ENCODE results near the gene USP5.
A peak's percentile ranks its signal among the peaks of the same experiment; 100 is the strongest.

Gene USP5, protein sequence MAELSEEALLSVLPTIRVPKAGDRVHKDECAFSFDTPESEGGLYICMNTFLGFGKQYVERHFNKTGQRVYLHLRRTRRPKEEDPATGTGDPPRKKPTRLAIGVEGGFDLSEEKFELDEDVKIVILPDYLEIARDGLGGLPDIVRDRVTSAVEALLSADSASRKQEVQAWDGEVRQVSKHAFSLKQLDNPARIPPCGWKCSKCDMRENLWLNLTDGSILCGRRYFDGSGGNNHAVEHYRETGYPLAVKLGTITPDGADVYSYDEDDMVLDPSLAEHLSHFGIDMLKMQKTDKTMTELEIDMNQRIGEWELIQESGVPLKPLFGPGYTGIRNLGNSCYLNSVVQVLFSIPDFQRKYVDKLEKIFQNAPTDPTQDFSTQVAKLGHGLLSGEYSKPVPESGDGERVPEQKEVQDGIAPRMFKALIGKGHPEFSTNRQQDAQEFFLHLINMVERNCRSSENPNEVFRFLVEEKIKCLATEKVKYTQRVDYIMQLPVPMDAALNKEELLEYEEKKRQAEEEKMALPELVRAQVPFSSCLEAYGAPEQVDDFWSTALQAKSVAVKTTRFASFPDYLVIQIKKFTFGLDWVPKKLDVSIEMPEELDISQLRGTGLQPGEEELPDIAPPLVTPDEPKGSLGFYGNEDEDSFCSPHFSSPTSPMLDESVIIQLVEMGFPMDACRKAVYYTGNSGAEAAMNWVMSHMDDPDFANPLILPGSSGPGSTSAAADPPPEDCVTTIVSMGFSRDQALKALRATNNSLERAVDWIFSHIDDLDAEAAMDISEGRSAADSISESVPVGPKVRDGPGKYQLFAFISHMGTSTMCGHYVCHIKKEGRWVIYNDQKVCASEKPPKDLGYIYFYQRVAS

DNA sequence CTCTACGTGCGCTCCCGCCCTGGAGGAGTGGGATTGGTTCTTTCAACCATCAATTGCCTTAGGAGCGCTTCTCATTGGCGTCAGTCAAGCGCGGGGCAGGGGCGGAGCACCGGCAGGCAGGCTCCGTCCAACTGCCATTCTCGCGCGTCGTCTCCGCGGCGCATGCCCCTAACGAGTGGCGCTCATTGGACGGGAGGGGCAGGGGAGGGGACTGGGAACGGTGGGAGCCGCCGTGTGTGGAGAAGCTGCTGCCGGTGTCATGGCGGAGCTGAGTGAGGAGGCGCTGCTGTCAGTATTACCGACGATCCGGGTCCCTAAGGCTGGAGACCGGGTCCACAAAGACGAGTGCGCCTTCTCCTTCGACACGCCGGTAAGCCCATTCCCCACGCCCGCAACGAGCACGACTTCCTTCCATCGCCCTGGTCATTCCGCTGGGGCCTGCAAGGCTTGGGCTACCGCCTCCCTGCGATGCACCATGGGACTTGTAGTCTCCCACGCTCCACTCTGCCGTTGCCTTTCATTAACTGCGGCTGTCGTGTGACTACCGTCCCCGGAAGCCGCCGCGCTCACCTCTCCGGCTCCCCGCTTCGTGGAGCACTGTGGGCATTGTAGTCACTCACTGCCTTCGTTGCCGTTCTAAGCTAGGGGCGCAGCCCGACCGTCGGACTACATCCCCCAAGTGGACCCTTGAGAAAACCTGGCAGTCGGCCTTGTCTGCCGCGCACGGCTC, at the start of gene USP5:
TSS of gene USP5 (plus strand) at position 230 of the 730 bp plus-strand sequence. CDS start at position 260, 30 bp downstream.
- peak; percentile 97 to 98 for DNase-seq

DNA sequence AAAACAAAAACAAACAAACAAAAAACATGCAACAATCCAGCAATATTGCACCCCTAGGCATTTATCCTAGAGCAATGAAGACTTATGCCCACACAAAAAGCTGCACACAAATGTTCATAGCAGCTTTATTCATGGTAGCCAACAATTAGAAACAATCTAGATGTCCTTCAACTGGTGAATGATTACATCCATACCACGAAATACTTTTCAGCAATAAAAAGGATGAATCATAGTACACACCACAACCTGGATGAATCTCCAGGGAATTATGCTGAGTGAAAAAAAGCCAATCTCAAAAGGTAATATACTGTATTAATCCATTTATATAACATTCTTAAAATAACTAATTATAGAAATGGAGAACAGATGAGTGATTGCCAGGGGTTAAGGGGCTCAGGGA, 44.8 kb upstream of the USP5 start:
- DNase-seq: no peak

DNA sequence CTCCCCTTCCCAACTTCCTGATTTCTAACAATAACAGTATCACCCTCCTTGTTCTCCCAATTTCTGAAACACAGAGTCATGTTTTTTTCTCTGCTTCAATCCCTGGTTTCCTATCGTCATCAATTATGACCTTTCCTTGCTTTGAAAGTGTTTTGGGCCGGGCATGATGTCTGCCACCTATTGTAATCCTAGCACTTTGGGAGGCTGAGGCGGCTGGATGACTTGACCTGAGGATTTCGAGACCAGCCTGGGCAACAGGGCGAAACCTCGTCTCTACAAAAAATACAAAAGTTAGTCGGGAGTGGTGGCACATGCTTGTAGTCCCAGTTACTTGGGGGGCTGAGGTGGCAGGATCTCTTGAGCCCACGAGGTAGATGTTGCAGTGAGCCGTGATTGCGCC, 42.9 kb upstream of the USP5 start:
- DNase-seq: no peak

DNA sequence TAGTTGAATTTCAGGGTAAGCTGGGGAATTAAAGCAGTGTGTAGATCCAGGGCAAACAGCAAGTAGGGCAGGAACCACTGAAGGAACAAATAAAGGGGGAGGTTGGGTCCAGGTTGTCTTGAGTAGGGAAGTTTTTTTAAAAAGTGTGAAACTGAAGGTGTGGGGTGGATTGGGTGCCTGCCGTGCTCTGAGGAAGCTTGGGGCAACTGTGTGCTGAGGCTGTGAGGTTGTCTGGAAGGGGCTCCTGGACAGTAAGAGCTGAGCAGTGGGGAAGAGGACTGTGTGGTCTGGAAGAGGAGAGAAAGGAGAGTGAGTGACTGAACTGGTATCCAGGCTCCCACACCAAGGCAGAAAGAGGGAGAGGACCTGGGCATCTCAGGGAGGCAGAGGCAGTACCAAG, 41.2 kb upstream of the USP5 start:
- no peak for DNase-seq

DNA sequence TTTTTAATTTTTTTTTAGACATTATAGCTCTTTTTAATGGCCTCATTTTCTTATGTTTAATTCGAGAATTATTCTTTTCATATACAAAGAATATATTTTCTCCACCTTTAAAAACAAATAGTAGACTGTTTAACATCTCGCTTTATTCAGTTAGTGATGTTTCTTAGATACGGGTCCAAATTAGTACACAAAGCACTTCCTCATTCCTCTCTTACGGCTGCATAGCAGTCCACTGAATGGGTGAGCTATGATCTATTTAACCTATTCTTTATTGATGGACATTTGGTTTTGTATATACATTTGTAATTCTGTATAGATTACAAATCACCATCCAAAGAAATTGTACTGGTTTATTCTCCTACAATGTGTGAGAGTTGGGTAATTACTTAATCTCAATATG, 38.6 kb upstream of the USP5 start:
- no peak for DNase-seq

DNA sequence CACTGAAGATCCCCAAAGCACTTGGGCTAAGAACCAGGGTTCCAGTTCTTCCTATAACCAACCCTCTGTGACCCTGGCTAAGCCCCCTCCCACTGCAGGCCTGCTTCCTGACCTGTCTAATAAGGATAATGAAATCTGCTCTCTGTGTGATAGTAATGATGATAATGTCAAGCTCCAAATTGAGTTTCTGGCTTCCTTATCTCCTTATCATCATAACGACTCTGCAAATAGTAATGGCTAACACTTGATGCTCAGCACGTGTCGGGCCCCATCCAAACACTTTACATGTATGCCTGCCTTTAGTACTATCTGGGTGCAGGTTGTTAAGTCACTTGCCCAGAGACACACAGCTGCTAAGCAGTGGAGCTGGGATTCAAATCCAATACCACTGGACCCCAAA, 35.4 kb upstream of the USP5 start:
- no peak for DNase-seq

DNA sequence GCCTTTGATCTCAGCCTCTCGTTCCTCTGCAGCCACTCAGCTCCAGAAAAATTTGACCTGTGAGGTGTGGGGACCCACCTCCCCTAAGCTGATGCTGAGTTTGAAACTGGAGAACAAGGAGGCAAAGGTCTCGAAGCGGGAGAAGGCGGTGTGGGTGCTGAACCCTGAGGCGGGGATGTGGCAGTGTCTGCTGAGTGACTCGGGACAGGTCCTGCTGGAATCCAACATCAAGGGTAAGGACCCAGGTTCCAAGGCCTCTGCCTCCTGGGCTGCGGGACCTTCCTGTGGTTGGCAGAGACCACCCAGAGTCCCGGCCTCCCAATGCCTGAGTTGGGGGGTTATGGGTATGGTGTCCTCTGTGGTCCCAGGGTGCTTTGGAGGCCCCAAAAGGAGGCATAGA, 34.9 kb upstream of the USP5 start:
- no peak for DNase-seq

DNA sequence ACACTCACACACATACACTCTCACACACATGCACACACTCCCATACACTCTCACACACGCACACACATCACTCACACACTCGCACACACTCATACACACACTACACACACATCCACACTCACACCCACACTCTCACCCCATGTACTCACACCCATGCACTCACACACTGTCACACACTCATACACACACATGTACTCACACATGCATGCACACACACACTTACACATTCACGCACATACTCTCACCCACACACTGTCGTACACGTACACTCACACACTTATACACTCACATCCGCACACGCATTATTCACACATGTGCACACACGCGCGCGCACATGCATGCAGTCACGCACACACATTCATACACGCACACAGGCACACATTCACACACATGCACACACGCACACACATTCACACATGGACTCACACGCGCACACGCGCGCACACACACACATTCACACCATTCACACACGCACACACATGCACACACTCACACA, 34.2 kb upstream of the USP5 start:
- DNase-seq: no peak

DNA sequence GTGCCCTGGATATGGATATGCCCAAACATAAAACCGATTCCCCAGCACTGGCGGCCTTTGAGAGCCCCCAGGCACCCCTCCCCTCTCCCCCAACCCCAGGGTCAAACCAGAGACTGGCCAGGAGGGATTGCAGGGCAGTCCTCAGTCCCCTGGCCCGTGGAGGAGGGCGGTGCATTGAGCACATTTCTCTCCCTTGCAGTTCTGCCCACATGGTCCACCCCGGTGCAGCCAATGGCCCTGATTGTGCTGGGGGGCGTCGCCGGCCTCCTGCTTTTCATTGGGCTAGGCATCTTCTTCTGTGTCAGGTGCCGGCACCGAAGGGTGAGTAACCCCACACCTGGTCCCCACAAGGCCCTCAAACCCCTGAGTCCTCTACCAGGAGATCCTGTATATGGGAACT, 33.7 kb upstream of the USP5 start:
- no peak for DNase-seq

DNA sequence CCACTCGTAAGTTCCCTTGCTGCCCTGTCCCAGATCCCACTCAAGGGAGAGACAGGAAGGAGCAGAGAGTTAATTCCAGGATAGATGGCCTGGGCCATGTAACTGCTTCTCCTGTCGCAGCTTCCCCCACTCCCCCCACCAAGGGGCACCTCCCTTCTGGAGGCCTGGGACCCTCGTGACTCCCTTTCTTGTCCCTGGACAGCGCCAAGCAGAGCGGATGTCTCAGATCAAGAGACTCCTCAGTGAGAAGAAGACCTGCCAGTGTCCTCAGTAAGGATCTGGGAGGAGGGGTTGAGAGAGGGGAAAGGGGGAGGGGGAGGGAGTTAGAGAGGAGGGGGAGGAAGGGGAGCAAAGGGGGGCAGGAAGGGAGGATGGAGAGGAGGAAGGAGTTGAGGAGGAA, 33.3 kb upstream of the USP5 start:
- DNase-seq: no peak

DNA sequence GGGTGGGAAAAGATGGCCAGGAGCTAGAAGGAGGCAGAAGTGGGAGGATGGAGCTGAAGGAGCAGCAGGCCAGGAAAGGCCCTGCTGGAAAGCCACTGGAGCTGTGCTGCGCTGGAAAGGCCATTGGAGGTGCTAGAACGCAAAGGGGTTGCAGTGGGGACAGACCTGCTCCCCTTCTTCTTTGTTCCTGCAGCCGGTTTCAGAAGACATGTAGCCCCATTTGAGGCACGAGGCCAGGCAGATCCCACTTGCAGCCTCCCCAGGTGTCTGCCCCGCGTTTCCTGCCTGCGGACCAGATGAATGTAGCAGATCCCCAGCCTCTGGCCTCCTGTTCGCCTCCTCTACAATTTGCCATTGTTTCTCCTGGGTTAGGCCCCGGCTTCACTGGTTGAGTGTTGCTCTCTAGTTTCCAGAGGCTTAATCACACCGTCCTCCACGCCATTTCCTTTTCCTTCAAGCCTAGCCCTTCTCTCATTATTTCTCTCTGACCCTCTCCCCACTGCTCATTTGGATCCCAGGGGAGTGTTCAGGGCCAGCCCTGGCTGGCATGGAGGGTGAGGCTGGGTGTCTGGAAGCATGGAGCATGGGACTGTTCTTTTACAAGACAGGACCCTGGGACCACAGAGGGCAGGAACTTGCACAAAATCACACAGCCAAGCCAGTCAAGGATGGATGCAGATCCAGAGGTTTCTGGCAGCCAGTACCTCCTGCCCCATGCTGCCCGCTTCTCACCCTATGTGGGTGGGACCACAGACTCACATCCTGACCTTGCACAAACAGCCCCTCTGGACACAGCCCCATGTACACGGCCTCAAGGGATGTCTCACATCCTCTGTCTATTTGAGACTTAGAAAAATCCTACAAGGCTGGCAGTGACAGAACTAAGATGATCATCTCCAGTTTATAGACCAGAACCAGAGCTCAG, 32.6 kb upstream of the USP5 start:
- no peak for DNase-seq

DNA sequence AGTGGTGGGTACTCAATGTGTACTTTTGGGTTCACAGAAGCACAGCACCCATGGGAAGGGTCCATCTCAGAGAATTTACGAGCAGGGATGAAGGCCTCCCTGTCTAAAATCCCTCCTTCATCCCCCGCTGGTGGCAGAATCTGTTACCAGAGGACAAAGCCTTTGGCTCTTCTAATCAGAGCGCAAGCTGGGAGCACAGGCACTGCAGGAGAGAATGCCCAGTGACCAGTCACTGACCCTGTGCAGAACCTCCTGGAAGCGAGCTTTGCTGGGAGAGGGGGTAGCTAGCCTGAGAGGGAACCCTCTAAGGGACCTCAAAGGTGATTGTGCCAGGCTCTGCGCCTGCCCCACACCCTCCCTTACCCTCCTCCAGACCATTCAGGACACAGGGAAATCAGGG, 31.8 kb upstream of the USP5 start:
- DNase-seq: no peak

DNA sequence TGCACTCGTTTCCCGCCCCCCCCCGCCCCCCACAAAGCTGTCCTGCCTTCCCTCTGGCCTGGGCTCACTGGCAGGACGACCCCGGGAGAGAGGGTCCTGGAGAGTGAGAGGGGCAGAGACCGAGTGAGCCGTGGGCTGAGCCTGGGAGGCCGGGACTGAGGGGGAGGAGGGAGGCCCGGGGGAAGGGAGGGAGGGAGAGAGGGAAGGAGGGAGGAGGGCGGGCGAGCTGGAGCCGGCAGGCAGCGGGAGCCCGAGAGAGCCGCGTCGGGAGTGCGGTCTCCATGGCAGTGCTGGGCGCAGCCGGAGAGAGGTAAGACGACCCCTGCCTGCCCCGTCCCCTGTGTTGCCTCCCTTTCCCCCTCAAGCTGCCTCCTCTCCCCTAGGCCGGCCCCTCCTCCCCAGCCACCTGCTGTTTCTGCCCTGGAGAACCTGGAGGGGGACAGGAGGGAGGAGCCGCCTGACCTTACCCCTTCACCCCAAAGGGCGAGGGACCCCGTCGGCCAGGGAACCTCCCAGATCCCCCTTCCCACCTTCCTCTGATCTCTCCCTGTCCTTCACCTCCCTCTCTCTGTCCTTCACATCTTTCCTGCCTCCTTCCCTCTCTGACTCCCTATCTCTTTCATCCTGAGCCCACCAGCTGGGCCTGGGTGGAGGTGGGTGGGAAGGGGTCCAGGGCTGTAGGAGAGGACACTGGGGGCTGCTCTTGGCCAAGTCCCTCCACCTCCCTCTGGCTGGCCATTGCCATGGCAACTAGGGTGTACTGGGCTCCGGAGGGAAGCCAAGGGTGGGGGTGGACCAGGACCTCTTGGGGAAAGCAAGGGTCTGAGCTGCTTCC, 30.1 kb upstream of the USP5 start, which contains the start of gene GPR162:
TSS of gene GPR162 (plus strand) at position 231 of the 835 bp plus-strand sequence. CDS start 2,078 bp downstream, outside the sequence.
- peak; percentile 40 to 66 for DNase-seq

DNA sequence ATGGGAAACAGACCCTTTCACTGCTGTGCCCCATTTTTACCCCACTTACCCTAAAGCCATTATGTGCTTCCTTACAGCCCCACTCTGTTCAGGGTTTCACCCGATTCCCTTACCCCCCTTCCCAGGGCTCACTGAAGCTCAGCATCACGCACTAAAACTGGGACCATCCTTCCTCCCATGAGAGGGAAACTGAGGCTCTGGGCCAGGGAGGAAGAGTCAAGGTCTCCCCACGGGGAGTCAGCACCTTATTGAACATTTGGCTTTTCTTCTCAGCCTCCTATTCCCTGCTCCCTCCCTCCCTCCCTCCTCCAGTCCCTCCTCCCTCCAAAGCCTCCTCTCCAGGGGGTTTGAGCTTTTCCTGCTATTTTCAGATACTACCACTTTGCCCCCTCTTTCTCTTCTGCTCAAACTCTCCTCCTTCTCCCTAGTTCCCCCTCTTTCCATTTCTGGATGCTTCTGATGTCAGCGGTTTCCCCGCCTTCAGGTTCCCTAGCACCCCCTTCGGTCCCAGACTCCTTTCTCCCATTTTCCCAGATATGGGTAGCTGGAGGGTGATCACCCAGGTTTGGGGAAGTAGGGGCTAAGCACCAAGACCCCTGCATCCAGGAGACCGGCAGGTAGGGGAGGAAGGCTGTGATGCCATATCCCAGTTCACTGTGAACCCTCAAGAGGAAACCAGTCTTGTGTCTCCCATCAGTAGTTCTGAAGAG, 29.4 kb upstream of the USP5 start:
- DNase-seq: no peak

DNA sequence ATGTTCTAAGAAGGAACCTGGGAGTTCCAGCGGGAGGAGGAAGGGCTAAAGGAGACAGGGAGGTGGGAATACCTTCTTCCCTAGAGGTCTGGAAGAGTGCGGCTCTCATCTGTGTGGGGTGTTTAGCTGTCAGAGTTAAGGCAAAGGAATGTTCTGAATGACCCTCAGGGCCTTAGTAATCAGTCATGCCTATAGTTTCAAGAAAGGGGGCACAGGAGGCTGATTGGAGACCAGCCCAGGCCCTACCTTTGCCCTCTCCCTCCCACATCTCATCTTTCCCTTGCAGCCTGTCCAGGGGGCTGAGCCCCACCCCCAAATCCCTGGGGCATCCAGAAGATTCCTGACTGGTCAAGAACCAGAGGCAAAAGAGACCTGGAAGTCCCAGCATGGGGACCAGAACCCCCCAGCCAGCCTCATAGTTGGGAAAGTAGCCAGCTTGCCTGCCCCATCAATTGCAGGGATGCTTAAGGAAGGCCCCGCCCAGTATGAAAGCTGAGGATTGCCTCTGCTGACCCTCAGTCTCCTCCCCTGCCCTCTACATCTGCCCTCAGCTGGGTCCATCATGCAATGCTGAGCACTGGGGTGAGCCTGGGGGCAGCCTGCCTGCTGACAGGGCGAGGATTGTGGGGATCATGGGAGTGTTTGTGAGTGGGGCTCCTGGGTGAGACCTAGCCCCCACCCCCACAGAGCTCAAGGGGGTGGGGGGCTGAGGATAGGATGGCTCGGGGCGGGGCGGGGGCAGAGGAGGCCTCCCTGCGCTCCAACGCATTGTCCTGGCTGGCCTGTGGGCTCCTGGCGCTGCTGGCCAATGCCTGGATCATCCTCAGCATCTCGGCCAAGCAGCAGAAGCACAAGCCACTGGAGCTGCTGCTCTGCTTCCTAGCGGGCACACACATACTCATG, 28.5 kb upstream of the USP5 start:
- no peak for DNase-seq

DNA sequence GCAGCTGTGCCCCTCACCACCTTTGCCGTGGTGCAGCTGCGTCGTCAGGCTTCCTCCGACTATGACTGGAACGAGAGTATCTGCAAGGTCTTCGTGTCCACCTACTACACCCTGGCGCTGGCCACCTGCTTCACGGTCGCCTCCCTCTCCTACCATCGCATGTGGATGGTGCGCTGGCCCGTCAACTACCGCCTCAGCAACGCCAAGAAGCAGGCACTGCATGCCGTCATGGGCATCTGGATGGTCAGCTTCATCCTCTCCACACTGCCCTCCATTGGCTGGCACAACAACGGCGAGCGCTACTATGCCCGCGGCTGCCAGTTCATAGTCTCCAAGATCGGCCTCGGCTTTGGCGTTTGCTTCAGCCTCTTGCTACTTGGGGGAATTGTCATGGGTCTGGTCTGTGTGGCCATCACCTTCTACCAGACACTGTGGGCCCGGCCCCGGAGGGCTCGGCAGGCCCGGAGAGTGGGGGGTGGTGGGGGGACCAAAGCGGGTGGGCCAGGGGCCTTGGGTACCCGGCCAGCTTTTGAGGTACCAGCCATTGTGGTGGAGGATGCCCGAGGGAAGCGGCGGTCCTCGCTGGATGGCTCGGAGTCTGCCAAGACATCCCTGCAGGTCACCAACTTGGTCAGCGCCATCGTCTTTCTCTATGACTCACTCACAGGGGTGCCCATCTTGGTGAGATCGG, 27.7 kb upstream of the USP5 start:
- DNase-seq: no peak

DNA sequence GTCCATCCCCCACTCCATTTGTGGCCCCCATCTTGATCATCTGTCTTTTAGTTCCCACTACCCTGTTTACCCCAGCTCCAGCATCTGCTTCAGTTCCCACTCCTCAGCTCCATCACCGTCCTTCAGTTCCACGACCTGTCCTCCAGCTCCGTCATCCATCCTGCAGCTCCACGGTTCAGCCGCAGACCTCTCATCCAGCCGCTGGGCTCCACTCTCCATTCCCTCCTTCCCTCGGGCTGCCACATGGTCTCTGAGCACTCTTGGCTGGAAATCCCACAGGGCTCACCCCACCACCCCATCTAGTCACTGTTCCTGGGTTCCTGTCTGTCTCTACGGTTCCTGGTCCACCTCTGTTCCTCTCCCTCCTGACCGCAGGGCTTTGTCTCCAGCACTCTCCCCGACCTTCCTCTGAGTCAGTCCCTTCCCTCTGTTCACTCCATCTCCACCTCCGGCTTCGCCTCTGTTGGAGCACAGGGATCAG, 27.0 kb upstream of the USP5 start:
- no peak for DNase-seq

DNA sequence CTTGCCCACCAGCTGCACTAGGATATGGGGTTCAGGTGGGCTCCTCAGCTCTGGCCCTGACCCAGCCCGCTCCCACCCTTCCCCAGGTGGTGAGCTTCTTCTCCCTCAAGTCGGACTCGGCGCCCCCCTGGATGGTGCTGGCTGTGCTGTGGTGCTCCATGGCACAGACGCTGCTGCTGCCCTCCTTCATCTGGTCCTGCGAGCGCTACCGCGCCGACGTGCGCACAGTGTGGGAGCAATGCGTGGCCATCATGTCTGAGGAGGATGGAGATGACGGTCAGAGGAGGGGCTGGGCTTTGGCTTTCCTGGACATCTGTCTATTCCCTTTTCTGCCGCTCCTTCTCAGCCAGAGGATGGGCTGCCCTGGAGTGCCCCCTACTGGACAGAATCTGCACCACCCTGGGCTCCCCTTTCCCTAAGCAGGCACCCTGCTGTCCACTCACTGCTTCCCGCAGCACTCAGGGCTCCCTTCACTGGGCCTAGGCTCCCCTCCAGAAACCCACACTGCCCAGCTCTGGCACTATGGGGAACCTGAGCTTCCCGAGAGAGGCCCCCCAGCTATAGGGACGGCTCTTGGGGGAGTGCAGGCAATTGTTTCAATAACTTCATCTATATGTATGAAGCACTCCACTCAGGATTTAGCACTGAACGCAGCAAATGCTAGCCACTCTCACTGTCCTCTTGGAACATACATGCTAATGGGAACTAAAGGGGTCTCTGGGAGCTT, 26.4 kb upstream of the USP5 start:
- DNase-seq: peak; percentile 72 to 77
